AG04449 (cell line): ENCODE results near the gene AHSG.

Experiments used
- CTCF ChIA-PET: fragments of 350-600 bp; formaldehyde crosslinking; extraction: SDS; loops from one replicate; lab custom pipeline; 2021; ENCODE audit warnings: antibody characterized with exemption; lab: Yijun Ruan, JAX
- POLR2A ChIA-PET: fragments of 400-600, 350-600 bp; formaldehyde crosslinking; extraction: SDS; loops from one replicate; lab custom pipeline; 2020; ENCODE audit warnings: antibody characterized with exemption, inconsistent platforms; lab: Yijun Ruan, JAX
- DNase-seq: peaks from one replicate; pipeline ENCODE4 v3.0.0-alpha.2; 2010; ENCODE audit warnings: low read depth, low spot score
- H3K4me3 ChIP-seq: 2 replicates; pipeline ENCODE4 v1.5.1; 2011; ENCODE audit warnings: low read depth, mild to moderate bottlenecking, control low read depth, low read length
- CTCF ChIP-seq: IDR thresholded peaks from one replicate; pipeline ENCODE4 v1.5.1; 2011; ENCODE audit warnings: mild to moderate bottlenecking, moderate library complexity, low read length, control low read depth, inconsistent platforms; ENCODE audit not compliant: insufficient read depth; ENCODE audit errors: missing control alignments

The AHSG gene

GRCh38 chr3:186636536-186636935, 23.7 kb downstream of the AHSG start:
- TF ChIP-seq CTCF = no peak
- ChIA-PET POLR2A (no interaction called here), CTCF (interaction anchor here (11.8 kb wide), 1 partner anchor 21 kb away, joined by 65 read pairs; the partner anchor contains the start of gene AHSG)
- no peak overlapping the region for H3K4me3 ChIP-seq
- DNase-seq = no peak

- POLR2A ChIA-PET = no interaction called here
- CTCF ChIA-PET = interaction anchor here (11.8 kb wide), 1 partner anchor 22 kb away, joined by 65 read pairs; the partner anchor contains the start of gene AHSG
- H3K4me3 ChIP-seq = no peak overlapping the region
- no peak for TF ChIP-seq CTCF
- DNase-seq = no peak
Observed at GRCh38 chr3:186637686-186638085, 24.8 kb downstream of the AHSG start.

DNA sequence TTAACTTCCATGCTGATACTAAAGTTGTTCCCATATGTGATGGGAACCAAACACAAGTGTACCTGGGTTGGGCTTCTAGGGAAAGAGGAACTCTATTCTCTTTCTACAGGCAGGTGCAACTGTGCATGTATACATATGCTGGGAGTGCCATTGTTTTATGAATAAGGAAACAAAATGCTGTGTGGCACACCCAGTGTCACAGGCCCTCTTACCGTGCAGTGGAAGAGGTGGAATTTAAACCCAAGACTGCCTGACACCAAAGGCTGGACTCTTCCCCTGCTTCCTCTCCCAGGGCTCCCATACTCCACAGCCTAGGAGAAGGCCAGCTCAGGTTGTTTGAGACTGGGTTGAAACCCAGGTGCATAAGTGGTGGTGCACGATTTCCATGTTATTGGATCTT, 25.4 kb downstream of the AHSG start:
- no peak for DNase-seq
- H3K4me3 ChIP-seq = no peak overlapping the region
- TF ChIP-seq CTCF = no peak
- ChIA-PET POLR2A (no interaction called here), CTCF (interaction anchor here (11.8 kb wide), 1 partner anchor 23 kb away, joined by 65 read pairs; the partner anchor contains the start of gene AHSG)

DNA sequence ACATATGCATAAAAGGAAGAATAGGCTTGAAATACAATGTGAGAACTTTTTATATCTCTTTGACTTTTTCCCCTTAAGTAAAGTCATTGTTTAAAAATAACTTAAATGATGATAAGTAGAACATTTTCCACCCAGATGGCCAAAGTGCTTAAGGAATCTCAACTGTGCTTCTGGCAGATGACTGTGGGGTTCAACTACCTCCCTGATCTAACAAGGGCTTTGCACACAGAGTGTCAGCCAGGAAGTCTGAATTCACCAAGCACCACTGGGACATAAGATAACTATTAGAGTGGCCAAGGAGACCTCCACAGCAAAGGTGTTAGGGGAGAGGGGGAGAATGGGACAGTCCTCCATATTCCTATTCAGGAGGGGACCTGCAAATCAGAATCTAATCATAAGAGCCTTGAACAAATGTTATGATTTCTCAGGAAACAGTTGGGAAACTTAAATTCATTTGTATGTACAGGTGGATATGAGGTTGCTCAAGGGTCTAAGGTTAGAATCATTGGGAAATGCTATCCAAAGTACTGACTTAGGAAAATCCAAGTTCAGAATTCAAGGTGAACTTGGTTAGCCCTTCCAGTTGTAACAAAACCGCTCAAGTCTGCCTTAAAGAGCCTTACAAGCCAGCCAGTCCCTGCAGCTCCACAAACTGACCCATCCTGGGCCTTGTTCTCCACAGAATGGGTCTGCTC, 27.1 kb downstream of the AHSG start, which contains the start of gene FETUB:
FETUB (plus strand) TSS at position 622 of the 695 bp plus-strand sequence; CDS start at position 684, 62 bp downstream.
- ChIA-PET CTCF (interaction anchor here (0.8 to 3.3 kb wide), 2 partner anchors 22 to 25 kb away, joined by 3 to 15 read pairs; no protein-coding TSS in a partner anchor), POLR2A (no interaction called here)
- no peak for DNase-seq
- TF ChIP-seq CTCF = no peak
- no peak within 1 kb of the TSS for H3K4me3 ChIP-seq

GRCh38 chr3:186640473-186640818, 27.6 kb downstream of the AHSG start:
- DNase-seq = no peak
- CTCF ChIA-PET = interaction anchor here (3.3 kb wide), 1 partner anchor 26 kb away, joined by 15 read pairs; no protein-coding TSS in a partner anchor
- POLR2A ChIA-PET = no interaction called here
- no peak overlapping the region for H3K4me3 ChIP-seq
- no peak for TF ChIP-seq CTCF

- no peak for TF ChIP-seq CTCF
- POLR2A ChIA-PET = no interaction called here
- no peak overlapping the region for H3K4me3 ChIP-seq
- CTCF ChIA-PET = interaction anchor here (3.3 kb wide), 1 partner anchor 26 kb away, joined by 15 read pairs; no protein-coding TSS in a partner anchor
- DNase-seq = no peak
Observed at GRCh38 chr3:186640929-186641328, 28.1 kb downstream of the AHSG start.
